ENCODE results near the gene TTI1. TPM values are rescaled to one million over a fixed set of nuclear protein-coding genes. Genes with fewer than 3 reads are reported as not detected.

Gene TTI1
- total RNA-seq, result 8.1 TPM

GRCh38 chr20:38033330-38034107 is at the start of gene TTI1, which contains the start of gene RPRD1B:
Gene TTI1, minus strand, starts transcription at chr20:38033456. Its CDS starts 19,640 bp downstream, at chr20:38013816.
Gene RPRD1B, plus strand, starts transcription at chr20:38033746. Its CDS starts 202 bp downstream, at chr20:38033948.
- peak; percentile 94 for ATAC-seq

DNA sequence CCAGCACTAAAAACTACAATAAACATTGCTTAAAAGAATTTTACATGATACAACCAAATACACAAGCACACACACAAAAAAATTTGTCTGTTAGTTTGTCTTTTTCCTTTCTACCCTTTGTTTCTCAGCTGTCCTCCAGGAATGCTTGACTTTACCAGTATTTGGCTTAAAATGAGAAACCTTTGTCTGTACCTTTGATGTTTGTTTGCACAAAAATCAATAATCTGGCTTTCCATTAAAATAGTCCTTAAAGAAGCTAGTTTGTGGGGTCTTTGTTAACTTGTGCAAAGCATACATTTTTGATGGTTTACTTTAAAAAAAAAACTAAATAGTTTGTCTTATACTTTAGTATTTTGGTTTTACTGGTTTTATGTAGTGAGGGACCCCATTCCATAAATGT is 49.6 kb upstream of the TTI1 start:
- no peak for ATAC-seq

DNA sequence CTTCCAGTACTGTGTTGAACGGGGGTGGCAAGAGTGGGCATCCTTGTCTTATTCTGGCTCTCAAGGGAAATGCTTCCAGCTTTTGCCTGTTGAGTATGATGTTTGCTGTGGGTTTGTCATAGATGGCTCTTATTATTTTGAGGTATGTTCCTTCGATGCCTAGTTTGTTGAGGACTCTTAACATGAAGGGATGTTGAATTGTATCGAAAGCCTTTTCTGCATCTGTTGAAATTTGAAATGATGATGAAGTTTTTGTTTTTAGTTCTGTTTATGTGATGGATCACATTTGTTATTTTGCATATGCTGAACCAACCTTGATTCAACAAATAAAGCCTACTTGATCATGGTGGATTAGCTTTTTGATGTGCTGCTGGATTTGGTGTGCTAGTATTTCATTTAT is 48.3 kb upstream of the TTI1 start:
- ATAC-seq, result no peak

- ATAC-seq, result no peak
Measured at GRCh38 chr20:38079353-38079752, 46.1 kb upstream of the TTI1 start.

GRCh38 chr20:38078084-38078483 is 44.8 kb upstream of the TTI1 start:
- no peak for ATAC-seq

DNA sequence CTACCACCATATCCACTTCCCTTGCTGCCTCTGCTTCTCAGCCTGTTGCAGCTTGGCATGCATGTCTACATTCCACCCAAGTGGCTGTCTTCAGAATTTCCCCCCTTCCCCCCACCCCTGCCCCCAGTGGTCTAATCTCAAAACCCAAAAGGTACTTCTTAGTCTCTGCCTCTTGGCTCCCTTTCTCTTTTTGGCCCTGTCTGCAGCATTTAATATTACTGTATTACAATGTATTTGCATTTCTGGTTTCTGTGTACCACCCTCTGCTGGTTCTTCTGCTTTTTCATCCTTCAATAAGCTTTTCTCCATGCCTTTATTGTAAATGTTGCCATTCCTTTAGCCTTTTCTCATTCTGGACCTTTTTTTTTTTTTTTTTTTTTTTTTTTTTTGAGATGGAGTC is 43.3 kb upstream of the TTI1 start:
- ATAC-seq, result no peak

DNA sequence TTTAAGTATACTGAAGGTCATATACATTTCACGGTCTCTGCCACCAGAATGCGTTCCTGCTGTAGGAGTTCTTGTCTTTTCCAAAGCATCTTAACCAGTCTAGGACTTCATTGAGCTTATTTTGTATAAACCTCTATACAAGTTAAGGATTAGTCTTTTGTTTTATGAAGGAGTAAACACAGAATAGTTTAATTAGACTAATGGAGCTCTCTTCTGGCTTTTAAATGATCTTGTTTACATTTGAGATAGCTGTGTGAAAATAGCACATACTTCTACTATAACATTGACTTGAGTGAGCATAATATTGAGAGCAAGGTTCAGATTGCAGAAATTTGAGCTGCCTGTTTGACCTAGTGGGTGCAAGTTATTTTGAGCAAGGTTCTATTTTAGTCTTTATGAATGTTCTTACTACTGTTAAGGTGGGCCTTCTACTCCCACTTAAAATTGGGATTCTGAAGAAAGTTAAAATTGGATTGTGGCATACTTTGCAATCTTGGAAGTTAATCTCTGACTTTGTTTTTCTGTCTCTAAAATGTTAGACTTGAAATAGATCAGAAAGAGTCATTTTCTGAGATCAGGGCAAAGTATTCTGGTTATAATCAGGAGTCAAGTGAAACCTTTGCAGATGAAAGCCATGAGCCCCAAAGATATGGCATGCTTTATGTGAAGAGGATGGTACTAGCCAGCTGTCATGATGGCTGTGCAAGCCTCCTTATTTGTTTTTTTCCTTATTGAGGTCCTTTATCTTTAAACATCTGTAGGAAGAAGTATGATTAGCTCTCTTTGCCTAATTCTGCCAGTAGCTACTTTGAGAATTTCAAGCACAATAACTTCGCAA is 42.1 kb upstream of the TTI1 start:
- ATAC-seq, result no peak

GRCh38 chr20:38073307-38074071 is 40.2 kb upstream of the TTI1 start:
- peak; percentile 58 for ATAC-seq

DNA sequence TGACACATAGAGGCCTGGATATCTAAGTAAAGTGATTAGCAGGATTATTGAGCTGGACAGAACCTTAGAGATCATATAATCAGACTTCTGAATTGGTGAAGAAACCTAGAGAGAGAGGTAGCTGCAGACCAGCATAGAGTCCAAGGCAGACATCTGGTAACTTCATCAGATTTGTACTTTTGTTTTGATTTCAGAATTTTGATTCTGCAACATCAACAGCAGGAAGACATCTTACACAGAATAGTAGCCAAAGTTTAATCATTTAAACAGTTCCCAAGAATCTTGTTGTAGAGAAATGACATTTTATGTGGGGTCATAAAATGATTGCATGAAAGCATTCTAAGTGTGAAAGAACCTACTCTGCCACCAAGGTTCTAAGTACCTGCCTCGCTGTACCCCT is 39.6 kb upstream of the TTI1 start:
- ATAC-seq, result no peak

DNA sequence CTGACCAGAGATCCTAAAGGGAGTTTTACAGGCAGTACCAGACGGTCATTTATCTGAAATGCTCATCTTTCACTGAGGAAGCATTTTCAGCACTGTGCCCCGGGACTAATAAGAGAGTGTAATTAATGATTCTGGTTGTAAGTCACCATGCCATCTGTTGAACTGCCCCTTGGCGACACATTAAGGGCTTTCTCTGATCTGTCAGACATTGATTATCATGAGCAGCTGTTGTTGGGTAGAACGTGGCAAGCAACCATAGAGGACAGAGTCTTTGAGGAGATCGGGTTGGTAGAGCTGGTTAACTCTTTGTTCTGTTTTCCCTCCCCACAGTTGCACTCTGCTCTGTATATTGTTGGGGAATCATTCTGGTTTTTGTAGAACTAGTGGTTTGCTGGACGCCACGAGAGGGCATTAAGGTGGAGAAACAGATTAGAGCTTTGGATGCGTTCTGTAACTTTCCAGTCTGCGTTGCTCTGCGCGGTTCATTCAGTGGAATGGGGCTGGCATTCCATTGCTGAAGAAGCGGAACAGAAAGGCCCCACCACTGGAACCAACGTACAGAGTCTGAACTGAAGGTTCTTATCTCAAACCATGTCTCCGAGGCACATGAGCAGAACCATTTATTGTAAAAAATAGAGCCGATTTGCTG is 34.6 kb upstream of the TTI1 start:
- no peak for ATAC-seq

DNA sequence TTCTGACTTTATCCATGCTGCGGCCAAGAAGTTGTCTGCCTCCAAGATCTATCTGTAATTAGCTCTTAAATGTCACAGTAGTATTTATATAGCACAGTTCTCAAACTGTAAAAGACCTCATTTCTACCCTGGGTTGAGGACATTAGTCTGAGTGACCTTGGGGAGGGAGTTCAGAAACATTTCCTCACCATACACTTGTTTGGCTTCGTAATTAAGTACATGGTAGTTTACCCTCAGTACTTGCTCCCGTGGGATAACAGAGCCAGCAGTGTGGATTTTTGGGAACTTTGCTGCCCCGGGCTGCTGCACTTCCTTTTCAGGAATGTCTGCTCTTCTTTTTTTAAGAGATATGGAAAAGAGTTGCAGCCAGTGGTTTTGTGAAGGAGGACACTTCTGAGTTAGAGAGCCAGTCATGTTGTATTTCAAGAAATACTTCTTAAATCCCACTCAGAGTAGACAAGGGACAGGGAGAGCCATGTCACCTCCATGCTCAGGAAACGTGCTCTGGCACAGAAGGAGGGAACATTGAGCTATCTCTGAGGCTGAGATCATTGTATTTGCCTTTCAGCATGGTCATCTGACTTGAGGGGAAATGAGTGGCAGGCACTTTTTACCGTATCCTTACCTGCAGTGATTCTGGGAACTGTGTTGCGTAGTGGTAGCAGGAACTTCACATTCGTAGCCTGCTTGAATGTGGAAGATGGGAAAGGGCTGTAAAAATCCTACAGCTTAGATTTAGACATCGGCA is 33.9 kb upstream of the TTI1 start:
- no peak for ATAC-seq

GRCh38 chr20:38065764-38066375 is 32.6 kb upstream of the TTI1 start:
- ATAC-seq, result no peak

- ATAC-seq, result no peak
Measured at GRCh38 chr20:38063911-38064530, 30.8 kb upstream of the TTI1 start.

DNA sequence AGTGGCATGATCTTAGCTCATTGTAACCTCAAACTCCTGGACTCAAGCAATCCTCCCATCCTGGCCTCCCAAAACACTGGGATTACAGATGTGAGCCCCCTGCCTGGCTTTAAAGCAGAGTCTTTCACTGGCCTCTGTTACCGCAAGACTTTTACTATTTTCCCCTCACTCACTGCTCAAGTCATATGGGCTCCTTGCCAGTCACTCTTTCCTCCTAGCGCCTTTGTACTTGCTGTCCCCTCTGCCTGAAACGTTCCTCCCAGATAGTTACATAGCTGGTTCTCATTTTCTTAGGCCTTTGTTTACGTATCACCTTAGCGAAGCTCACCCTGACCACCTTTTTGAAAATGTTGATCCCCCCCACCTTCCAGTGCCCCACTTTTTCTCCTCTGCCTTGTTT is 29.6 kb upstream of the TTI1 start:
- ATAC-seq, result no peak

DNA sequence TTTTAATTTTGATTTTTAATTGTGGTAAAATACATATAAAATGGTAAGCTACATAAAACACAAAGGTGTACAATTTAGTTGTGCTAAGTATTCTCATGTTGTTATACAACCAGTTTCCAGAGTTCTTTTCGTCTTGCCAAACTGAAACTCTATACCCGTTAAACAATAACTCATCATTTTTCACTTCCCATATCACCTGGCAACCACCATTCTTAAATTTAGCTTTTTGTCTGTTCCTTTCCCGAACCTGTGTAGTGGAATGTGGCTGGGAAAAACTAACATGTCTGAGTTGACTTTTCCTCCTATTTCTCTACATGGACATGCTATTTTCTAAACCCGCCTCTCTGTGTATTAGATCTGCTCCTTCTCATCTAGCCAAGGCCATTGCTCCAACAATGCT is 27.9 kb upstream of the TTI1 start:
- ATAC-seq, result no peak

GRCh38 chr20:38060536-38060935 is 27.3 kb upstream of the TTI1 start:
- ATAC-seq, result no peak

DNA sequence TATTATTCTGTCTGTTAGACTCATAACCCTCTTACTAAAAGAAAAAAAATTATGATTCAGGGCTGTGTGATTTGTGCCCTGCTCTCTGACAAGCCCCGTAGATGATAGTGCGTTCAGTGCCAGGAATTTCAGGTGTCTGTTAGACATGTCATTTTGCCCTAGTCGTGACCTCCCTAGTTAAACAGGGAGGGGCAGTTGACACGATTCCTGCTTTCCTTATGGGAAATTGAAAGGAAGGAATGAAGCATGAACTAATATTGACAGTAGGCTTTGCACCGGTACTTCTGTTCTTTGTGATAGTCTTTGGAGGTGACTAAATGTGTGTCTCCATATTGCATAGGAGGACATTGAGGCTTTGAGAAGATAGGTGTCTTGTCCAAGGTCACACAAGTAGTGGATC is 26.6 kb upstream of the TTI1 start:
- peak; percentile 73 for ATAC-seq

DNA sequence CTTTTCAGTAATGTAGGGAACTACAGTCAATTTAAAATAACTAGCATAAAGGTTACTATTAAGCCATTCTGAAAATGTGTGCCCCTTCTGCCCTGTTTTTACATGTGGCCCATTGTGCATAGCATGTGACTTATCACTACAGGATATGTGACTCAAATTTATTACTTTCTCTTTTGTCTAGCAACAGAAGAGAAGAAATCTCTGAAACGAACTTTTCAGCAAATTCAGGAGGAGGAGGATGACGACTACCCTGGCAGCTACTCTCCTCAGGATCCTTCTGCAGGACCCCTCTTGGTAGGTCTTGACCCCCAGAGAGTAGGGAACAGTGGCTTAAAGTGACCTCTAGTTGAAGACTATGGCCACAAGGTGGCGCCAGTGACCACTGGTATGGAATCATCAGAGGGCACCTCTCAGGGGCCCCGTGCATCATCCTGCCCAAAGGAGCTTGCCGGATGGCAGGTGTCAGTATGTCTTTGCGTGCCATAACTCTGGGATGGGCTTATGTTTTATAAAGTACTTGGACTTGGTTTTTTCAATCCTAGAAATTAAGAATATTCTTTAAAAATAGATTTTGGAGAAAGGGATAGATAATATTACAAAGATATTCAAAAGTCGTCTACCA is 24.2 kb upstream of the TTI1 start:
- peak; percentile 78 for ATAC-seq

- ATAC-seq, result no peak
Measured at GRCh38 chr20:38055848-38056247, 22.6 kb upstream of the TTI1 start.

- ATAC-seq, result no peak
Measured at GRCh38 chr20:38055294-38055693, 22.0 kb upstream of the TTI1 start.

Data from esophagus mucosa (tissue), 1 donor.